Left ventricle myocardium superior (tissue), 1 donor: ENCODE results near the gene KL. TPM values are rescaled to one million over a fixed set of nuclear protein-coding genes. Genes with fewer than 3 reads are reported as not detected.

ENCODE experiments used
- ATAC-seq: fragments of 200-7000 bp; cut with Tn5 transposase; one replicate; pipeline ENCODE4 v1.9.1; 2020; ENCODE audit warnings: mild to moderate bottlenecking, moderate library complexity
- DNase-seq: peaks from one replicate; pipeline ENCODE4 v3.0.0-alpha.2; 2020
- intact Hi-C: fragments of 100-400 bp; cut with micrococcal nuclease; formaldehyde crosslinking; loops from one replicate; pipeline ENCODE4 v1.11.0; 2022
- total RNA-seq: library from RNA; stranded (reverse); fragmentation: NEBNext Ultra II Directional; extraction: Animal tissue kit (Norgen Biotek cat#: 25700); gene quantifications from one replicate; pipeline ENCODE4 v1.2.1, GENCODE V29; 2021
- donor health status: DM: no; HTN: yes; CAD: no; lungs with severe emphysema.

Gene KL
- total RNA-seq, 1 donor from 2014 or later, result 2.1 TPM

DNA sequence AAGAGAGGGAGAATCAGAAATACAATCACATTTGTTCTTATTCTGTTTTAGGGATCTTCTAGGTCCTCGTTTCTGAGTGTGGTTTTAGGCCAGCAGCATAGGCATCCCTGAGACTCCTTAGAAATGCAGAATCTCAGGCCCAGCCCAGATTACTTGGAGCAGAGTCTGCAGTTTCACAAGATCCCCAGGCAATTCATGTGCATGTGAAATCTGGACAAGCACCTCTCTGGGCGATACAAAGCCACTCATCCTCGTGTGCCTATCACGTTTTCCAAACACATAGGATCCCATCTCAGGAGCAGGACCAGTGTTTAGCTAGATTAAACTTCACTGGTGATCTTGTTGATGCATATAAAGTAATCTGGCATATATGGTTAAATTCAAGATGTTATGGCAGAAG, 87.2 kb downstream of the KL start:
- ATAC-seq (no peak), DNase-seq (no peak)
- intact Hi-C loops, result no loop called here

GRCh38 chr13:33105387-33106005, 89.3 kb downstream of the KL start:
- DNase-seq (no peak), ATAC-seq (peak; percentile 32)
- intact Hi-C loops, result no loop called here

- peak; percentile 31 for ATAC-seq
- intact Hi-C loops, result no loop called here
- DNase-seq, result no peak
Observed at GRCh38 chr13:33106656-33107360, 90.6 kb downstream of the KL start.

- intact Hi-C loops, result no loop called here
- ATAC-seq (no peak), DNase-seq (no peak)
Observed at GRCh38 chr13:33107361-33107760, 91.1 kb downstream of the KL start.

- peak; percentile 10 for ATAC-seq
- no peak for DNase-seq
- intact Hi-C loops, result no loop called here
Observed at GRCh38 chr13:33108620-33109019, 92.4 kb downstream of the KL start.

DNA sequence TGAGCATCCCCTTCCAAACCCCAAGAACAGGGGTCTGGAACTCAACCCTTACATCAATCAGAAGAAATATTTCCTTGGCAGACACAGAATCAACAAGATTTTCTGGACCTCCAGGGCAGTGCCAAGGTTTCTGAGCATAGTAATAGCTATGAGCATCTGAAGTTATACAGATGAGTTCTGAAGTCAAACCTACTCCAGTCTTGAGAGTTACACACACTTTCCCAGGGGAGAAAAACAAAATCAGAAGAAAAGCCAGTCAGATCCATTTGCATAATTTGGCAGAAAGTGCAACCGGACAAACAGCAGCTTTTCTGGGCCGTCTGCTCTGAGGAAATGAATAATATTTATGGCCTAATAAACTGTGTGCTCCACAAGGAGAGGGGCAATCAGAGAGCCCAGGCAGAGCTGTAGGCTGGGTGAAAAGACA, 93.1 kb downstream of the KL start:
- DNase-seq (no peak), ATAC-seq (no peak)
- intact Hi-C loops, result no loop called here

GRCh38 chr13:33109801-33110200, 93.6 kb downstream of the KL start:
- DNase-seq, result no peak
- no peak for ATAC-seq
- intact Hi-C loops, result no loop called here

DNA sequence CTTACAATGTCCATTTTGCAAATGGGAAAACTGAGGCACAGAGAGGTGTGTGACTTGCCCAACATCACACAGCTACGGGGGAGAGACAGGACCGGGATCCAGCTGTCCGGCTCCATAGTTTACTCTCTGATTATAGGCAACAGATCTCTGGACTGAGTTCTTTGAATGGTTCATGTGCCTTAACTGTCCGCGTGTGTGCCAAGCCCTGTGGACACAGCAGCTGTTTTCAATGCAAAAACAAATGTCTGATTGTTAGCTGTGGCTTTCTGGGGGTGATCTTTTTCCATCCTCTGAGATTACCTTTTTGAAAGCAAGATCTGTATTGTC, 94.1 kb downstream of the KL start:
- intact Hi-C loops, result no loop called here
- ATAC-seq (peak; percentile 8), DNase-seq (no peak)

DNA sequence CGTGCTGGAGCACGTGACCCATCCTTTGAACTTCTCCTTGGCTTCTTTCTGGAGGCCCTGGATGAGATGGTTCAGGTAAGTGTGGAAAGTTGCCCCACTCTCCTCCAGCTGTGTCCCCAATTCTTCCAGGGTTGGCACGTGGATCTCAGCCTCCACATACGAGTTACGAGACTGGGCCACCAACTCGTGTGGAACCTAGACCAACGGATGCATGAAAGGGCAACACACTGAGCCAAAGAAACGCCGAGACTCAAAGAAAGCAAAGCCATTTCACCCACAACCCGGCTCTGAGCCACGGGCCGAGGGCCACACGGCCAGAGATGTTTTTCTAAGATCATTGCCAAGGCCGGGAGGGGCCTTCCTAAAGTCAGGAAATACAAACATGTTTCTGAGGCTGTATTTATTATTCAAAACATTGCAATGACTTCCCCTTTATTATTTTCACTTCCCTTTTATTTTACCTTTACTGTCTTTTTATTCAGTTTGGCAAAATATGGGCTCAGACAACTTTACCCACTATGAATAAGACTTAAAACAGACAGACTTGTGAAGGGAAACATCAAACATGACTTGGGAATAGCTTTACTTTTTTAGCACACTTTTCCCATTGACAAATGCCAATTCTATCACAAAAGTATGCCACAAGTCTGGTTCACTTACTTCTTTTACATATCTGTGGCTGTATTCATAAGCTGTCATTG, 94.6 kb downstream of the KL start:
- ATAC-seq, result peak; percentile 51
- intact Hi-C loops, result no loop called here
- peak; percentile 71 for DNase-seq

DNA sequence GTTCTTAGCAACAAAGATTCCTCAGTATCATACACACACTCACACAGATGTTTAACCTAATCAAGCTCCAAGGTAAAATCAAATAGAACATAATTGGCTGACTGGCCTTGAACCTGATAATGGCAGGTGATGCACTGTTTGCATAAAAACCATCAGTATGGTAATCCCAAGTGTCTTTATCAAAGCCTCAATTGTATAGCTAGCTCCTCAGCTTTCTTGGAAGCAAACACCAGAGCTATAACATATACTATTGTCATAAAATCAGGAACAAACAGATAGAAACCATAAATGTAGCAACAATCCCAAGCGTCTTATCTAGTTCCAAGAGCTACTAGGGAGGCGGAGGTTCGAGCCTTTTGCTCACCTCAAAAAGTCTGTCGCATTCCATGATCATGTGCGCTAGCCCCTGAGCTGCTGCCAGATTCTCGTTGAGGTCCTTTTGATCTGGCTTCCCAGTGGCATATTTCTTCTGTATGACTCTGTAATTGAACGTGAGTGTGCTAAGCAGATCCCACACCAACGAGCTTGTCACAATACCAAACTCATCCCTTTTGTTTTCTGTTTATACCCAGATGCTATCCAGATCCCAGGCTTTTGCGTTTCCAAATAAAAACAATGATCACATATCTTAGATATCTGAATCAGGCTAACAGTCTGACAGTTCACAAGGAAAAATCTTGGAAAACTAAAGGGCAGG, 95.3 kb downstream of the KL start:
- intact Hi-C loops, result no loop called here
- ATAC-seq (peak; percentile 35), DNase-seq (peak; percentile 42)

DNA sequence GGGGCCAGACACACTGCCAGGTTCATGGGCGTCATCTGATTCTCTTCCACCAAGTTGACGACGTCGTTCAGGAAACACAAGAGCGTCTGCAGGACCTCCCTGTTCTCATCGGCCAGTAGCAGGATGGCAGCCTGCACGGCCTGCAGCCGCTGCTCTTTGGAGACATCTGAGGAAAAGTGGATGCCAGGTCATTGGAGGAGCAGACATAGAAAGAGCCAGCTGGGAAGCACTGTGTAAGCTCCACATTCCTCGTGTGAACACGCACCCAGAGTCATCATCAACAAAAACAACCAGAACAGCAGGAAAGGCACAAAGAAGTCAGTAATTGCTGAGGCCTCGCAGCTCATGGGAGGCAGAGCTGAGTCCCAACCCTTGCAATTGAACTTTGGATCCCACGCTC, 96.5 kb downstream of the KL start:
- intact Hi-C loops, result no loop called here
- no peak for ATAC-seq
- peak; percentile 35 for DNase-seq

DNA sequence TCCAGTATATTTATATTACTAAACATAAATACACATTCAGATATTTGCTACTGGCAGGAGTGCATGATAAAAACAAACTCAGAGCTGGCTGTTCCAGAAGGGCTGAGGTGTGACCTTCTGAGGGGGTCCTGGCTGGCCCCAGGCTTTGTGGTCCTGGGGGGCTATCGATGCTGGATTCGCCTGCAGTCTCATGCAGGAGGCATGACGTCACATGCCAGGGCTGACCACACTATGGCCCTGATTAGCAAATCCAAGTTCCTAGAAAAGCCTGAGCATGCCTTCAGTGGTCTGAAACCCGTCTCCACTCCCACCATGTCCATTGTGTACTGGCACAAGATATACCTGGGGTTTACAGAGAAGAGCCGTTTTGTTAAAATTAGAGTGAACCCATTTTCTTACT, 97.9 kb downstream of the KL start:
- ATAC-seq, result no peak
- no peak for DNase-seq
- intact Hi-C loops, result no loop called here

- ATAC-seq (no peak), DNase-seq (no peak)
- intact Hi-C loops, result no loop called here
Observed at GRCh38 chr13:33115274-33115673, 99.1 kb downstream of the KL start.
